PC-3 (cell line): ENCODE data around the gene CCDC171. TPM values are rescaled to one million over a fixed set of nuclear protein-coding genes. Genes with fewer than 3 reads are reported as not detected.

Experiments
- ATAC-seq: fragments of 200-7000 bp; cut with Tn5 transposase; 2 replicates; pipeline ENCODE4 v1.9.1; 2020; ENCODE audit warnings: mild to moderate bottlenecking, moderate library complexity
- BruUV-seq: library from RNA; stranded (reverse); fragments of 400-500 nt; replicated peaks from 2 replicates; lab custom pipeline; 2021; lab: Mats Ljungman, UMichigan
- CTCF ChIA-PET: fragments of 300-600 bp; sonication (Branson Sonifier 250); formaldehyde crosslinking; loops from one replicate; lab custom pipeline; 2022; ENCODE audit warnings: antibody characterized with exemption; lab: Charles Lee
- POLR2A ChIA-PET: fragments of 300-600 bp; sonication (Branson Sonifier 250); formaldehyde crosslinking; loops from one replicate; lab custom pipeline; 2022; ENCODE audit warnings: antibody characterized with exemption; ENCODE audit not compliant: unreplicated experiment; lab: Charles Lee
- DNase-seq: peaks from one replicate; pipeline ENCODE4 v3.0.0-alpha.2; 2015
- H2AFZ ChIP-seq: fragments of 300-600 bp; sonication (generic); 2 replicates; pipeline ENCODE4 v1.6.0; 2016; ENCODE audit warnings: antibody characterized with exemption, low read length
- H3F3A ChIP-seq: fragments of 300-600 bp; sonication (generic); one replicate; pipeline ENCODE4 v1.6.0; 2017; ENCODE audit warnings: antibody characterized with exemption, low read length, control low read depth, mild to moderate bottlenecking; ENCODE audit not compliant: unreplicated experiment
- H3K27ac ChIP-seq: fragments of 300-600 bp; sonication (generic); 2 replicates; pipeline ENCODE4 v1.5.1; 2016; ENCODE audit warnings: mild to moderate bottlenecking, low read length
- H3K27me3 ChIP-seq: fragments of 300-600 bp; sonication (generic); 2 replicates; pipeline ENCODE4 v1.6.1; 2016; ENCODE audit warnings: low read length, mixed read lengths
- H3K36me3 ChIP-seq: fragments of 300-600 bp; sonication (generic); 2 replicates; pipeline ENCODE4 v1.6.1; 2016; ENCODE audit warnings: low read depth, mixed run types, low read length, mixed read lengths
- H3K4me1 ChIP-seq: fragments of 300-600 bp; sonication (generic); 2 replicates; pipeline ENCODE4 v1.5.1; 2016; ENCODE audit warnings: low read length; ENCODE audit not compliant: insufficient read depth
- H3K4me2 ChIP-seq: fragments of 300-600 bp; sonication (generic); 2 replicates; pipeline ENCODE4 v1.6.0; 2016; ENCODE audit warnings: low read length
- H3K4me3 ChIP-seq: fragments of 300-600 bp; sonication (generic); 2 replicates; pipeline ENCODE4 v1.5.1; 2016; ENCODE audit warnings: mild to moderate bottlenecking, low read length, mixed read lengths
- H3K79me2 ChIP-seq: fragments of 300-600 bp; sonication (generic); 2 replicates; pipeline ENCODE4 v1.6.1; 2017; ENCODE audit warnings: low read length, mixed read lengths
- H3K9ac ChIP-seq: fragments of 300-600 bp; sonication (generic); 2 replicates; pipeline ENCODE4 v1.6.0; 2016; ENCODE audit warnings: mild to moderate bottlenecking, low read length
- H3K9me2 ChIP-seq: fragments of 300-600 bp; sonication (generic); replicated peaks from 2 replicates; pipeline ENCODE4 v1.6.1; 2016; ENCODE audit warnings: mixed run types, low read length, mixed read lengths
- H3K9me3 ChIP-seq: fragments of 300-600 bp; sonication (generic); 2 replicates; pipeline ENCODE4 v1.6.1; 2016; ENCODE audit warnings: low read length, mixed read lengths
- H4K20me1 ChIP-seq: fragments of 300-600 bp; sonication (generic); 2 replicates; pipeline ENCODE4 v1.6.1; 2016; ENCODE audit warnings: low read length, mixed read lengths
- CTCF ChIP-seq: fragments of 300-600 bp; sonication (generic); conservative IDR thresholded peaks from 2 replicates; pipeline ENCODE4 v1.5.1; 2017; ENCODE audit warnings: antibody characterized with exemption, low read depth, mild to moderate bottlenecking, low read length
- EZH2 ChIP-seq: fragments of 300-600 bp; sonication (generic); IDR thresholded peaks from one replicate; pipeline ENCODE4 v1.6.1; 2017; ENCODE audit warnings: antibody characterized with exemption, mild to moderate bottlenecking, low read length; ENCODE audit not compliant: unreplicated experiment
- EZH2phosphoT487 ChIP-seq: fragments of 300-600 bp; sonication (generic); IDR thresholded peaks from 2 replicates; pipeline ENCODE4 v1.6.1; 2018; ENCODE audit warnings: mild to moderate bottlenecking, antibody characterized with exemption, low read length, borderline replicate concordance
- intact Hi-C: fragments of 100-400 bp; cut with micrococcal nuclease; formaldehyde crosslinking; loops from 2 replicates; pipeline ENCODE4 v1.9.0; 2023
- total RNA-seq: library from RNA; depleted of rRNA; stranded (reverse); fragments of >200 nt; gene quantifications from 2 replicates; pipeline ENCODE4 v1.2.3, GENCODE V29; 2014

Gene CCDC171
- total RNA-seq, 1 experiment from 2014 or later, result 2.7 TPM

- no peak overlapping the region for H2AFZ ChIP-seq
- no peaks in the 10 kb centered on the region for H3K9me2 ChIP-seq
- H3K27me3 ChIP-seq, result no peaks in the 10 kb centered on the region
- no peaks in the 10 kb centered on the region for H3F3A ChIP-seq
- POLR2A ChIA-PET, result no interaction called here
- H3K4me3 ChIP-seq, result no peak overlapping the region
- H3K36me3 ChIP-seq, result no peaks in the 10 kb centered on the region
- H3K4me2 ChIP-seq, result no peak overlapping the region
- no peaks in the 10 kb centered on the region for H3K9me3 ChIP-seq
- ATAC-seq (no peak), DNase-seq (no peak)
- peaks cover 7% of the 10 kb centered on the region; the same call in 1 of the 2 replicates for H3K4me1 ChIP-seq
- TF ChIP-seq EZH2, result no peak
- no peak for TF ChIP-seq CTCF
- TF ChIP-seq EZH2phosphoT487, result no peak
- no peak overlapping the region for H3K27ac ChIP-seq
- intact Hi-C loops, result no loop called here
- H3K79me2 ChIP-seq, result no peaks in the 10 kb centered on the region
- no peaks in the 10 kb centered on the region for H4K20me1 ChIP-seq
- CTCF ChIA-PET, result no interaction called here
- H3K9ac ChIP-seq, result no peak overlapping the region
- BruUV-seq, result no TSS peak
Measured at GRCh38 chr9:15942831-15943424, 390.1 kb downstream of the CCDC171 start.

- Histone ChIP-seq H3K79me2 (no peaks in the 10 kb centered on the region), H4K20me1 (no peaks in the 10 kb centered on the region), H3F3A (no peaks in the 10 kb centered on the region), H3K36me3 (no peaks in the 10 kb centered on the region), H3K9me2 (no peaks in the 10 kb centered on the region), H3K4me1 (peaks cover 7% of the 10 kb centered on the region; the same call in 1 of the 2 replicates), H2AFZ (no peak overlapping the region), H3K4me3 (no peak overlapping the region), H3K4me2 (no peak overlapping the region), H3K27ac (no peak overlapping the region), H3K9ac (no peak overlapping the region), H3K27me3 (no peaks in the 10 kb centered on the region), H3K9me3 (no peaks in the 10 kb centered on the region)
- DNase-seq, result no peak
- no TSS peak for BruUV-seq
- POLR2A ChIA-PET, result no interaction called here
- intact Hi-C loops, result no loop called here
- CTCF ChIA-PET, result no interaction called here
- no peak for ATAC-seq
- TF ChIP-seq EZH2 (no peak), CTCF (no peak), EZH2phosphoT487 (no peak)
Measured at GRCh38 chr9:15944341-15944740, 391.5 kb downstream of the CCDC171 start.

GRCh38 chr9:15959663-15960062, 406.8 kb downstream of the CCDC171 start:
- no TSS peak for BruUV-seq
- Histone ChIP-seq H3K27me3 (no peaks in the 10 kb centered on the region), H3K79me2 (no peaks in the 10 kb centered on the region), H3K4me3 (no peak overlapping the region), H3K9me2 (no peaks in the 10 kb centered on the region), H3K9me3 (no peaks in the 10 kb centered on the region), H3K4me2 (no peak overlapping the region), H3K36me3 (no peaks in the 10 kb centered on the region), H2AFZ (no peak overlapping the region), H3K4me1 (no peaks in the 10 kb centered on the region), H4K20me1 (no peaks in the 10 kb centered on the region), H3F3A (no peaks in the 10 kb centered on the region), H3K9ac (no peak overlapping the region), H3K27ac (no peak overlapping the region)
- intact Hi-C loops, result no loop called here
- TF ChIP-seq CTCF, result no peak
- DNase-seq (no peak), ATAC-seq (no peak)
- POLR2A ChIA-PET, result no interaction called here
- CTCF ChIA-PET, result no interaction called here
